ENCODE results near the gene SLC1A7. TPM values are rescaled to one million over a fixed set of nuclear protein-coding genes. Genes with fewer than 3 reads are reported as not detected.

Gene SLC1A7
- total RNA-seq, 6 experiments from 2014 or later = 0.09 TPM; not detected in 5

DNA sequence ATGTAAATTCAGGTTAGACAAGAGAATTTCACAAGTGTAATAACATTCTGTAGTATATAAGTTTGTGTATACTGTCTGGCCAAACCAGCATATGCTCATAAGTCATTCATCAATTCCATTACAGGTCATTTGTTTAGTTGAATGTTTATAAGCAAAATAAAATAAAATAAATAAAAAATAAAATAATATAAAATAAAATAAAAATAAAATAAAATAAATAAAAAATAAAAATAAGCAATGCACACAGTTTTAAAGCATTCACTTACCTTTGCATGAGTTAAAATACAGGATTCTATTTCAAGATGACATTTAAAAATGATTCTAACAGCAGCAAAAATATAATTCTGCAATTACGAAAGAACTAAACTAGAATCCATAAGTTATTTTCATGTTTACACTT is 70.5 kb downstream of the SLC1A7 start:
- Mint-ChIP-seq H3K36me3 (ENCODE audit: low read depth) (no peaks in the 10 kb centered on the region), H3K9me3 (no peaks in the 10 kb centered on the region), H3K27me3 (ENCODE audit: insufficient read depth) (peaks cover 12% of the 10 kb centered on the region; the same call in 1 of the 2 replicates), H3K4me1 (ENCODE audit: low read depth) (no peaks in the 10 kb centered on the region), H3K27ac (no peak overlapping the region), H3K4me3 (no peak overlapping the region)
- DNase-seq = no peak
- TF ChIP-seq, protein P1, sequence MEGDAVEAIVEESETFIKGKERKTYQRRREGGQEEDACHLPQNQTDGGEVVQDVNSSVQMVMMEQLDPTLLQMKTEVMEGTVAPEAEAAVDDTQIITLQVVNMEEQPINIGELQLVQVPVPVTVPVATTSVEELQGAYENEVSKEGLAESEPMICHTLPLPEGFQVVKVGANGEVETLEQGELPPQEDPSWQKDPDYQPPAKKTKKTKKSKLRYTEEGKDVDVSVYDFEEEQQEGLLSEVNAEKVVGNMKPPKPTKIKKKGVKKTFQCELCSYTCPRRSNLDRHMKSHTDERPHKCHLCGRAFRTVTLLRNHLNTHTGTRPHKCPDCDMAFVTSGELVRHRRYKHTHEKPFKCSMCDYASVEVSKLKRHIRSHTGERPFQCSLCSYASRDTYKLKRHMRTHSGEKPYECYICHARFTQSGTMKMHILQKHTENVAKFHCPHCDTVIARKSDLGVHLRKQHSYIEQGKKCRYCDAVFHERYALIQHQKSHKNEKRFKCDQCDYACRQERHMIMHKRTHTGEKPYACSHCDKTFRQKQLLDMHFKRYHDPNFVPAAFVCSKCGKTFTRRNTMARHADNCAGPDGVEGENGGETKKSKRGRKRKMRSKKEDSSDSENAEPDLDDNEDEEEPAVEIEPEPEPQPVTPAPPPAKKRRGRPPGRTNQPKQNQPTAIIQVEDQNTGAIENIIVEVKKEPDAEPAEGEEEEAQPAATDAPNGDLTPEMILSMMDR (IDR thresholded peaks at IDR 0.05) = no peak

DNA sequence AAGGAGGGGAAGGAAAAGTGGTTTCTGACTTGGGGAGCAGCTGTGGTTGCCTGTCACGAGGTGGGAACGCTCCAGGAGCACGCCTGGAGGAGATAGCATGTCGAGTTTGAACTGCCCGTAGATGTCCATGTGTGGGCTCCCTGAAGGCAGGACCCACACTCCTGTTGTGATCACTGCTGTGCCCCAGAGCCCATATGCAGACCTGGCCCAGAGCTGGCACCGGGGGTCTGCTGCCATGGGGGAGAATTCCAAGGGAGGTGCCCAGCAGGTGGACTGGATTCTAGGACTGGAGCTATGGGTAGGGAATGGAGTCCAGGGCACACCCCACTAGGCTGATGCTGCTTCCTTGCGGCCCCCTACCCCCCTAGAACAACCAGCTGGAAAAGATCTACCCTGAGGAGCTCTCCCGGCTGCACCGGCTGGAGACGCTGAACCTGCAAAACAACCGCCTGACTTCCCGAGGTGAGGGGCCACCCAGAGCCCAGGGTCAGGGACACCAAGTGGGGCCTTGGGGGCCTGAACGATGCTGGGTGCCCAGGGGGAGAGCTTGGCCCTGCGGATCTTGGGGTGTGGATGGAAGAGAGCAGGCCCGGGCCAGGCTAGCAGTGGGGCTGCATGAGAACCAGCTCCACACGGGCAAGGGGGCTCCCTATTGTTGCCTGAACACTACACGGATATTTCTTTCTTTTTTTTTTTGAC is 71.1 kb downstream of the SLC1A7 start:
- Mint-ChIP-seq H3K4me3 (no peak overlapping the region), H3K4me1 (ENCODE audit: low read depth) (peaks cover 5% of the 10 kb centered on the region; the same call in 1 of the 2 replicates), H3K36me3 (ENCODE audit: low read depth) (no peaks in the 10 kb centered on the region), H3K27me3 (ENCODE audit: insufficient read depth) (peaks cover 12% of the 10 kb centered on the region; the same call in 1 of the 2 replicates), H3K27ac (no peak overlapping the region), H3K9me3 (no peaks in the 10 kb centered on the region)
- TF ChIP-seq, protein P1 (IDR thresholded peaks at IDR 0.05) = no peak
- DNase-seq = no peak

DNA sequence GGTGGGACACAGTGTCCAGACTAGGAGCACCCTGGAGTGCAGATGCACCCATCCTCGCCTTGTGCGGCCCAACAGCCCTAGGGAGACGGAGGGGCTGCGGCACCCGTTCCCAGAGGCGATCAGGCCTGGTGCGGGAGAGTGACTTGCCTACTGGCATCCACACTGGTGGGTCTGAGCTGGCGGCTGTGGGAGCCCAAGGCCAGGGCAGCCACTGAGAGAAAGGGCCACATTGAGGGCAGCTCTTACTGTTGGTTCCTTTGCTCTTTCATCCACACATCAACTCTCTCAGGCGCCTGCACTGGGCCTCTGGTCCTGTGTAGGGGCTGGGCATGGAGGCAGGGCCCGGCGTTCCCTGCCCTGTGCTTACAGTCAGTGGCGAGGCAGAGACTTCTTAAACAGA is 71.8 kb downstream of the SLC1A7 start:
- Mint-ChIP-seq H3K27me3 (ENCODE audit: insufficient read depth) (peaks cover 12% of the 10 kb centered on the region; the same call in 1 of the 2 replicates), H3K9me3 (no peaks in the 10 kb centered on the region), H3K36me3 (ENCODE audit: low read depth) (no peaks in the 10 kb centered on the region), H3K4me3 (no peak overlapping the region), H3K4me1 (ENCODE audit: low read depth) (peaks cover 6% of the 10 kb centered on the region; the same call in 1 of the 2 replicates), H3K27ac (no peak overlapping the region)
- no peak for DNase-seq
- TF ChIP-seq, protein P1 (IDR thresholded peaks at IDR 0.05) = no peak

DNA sequence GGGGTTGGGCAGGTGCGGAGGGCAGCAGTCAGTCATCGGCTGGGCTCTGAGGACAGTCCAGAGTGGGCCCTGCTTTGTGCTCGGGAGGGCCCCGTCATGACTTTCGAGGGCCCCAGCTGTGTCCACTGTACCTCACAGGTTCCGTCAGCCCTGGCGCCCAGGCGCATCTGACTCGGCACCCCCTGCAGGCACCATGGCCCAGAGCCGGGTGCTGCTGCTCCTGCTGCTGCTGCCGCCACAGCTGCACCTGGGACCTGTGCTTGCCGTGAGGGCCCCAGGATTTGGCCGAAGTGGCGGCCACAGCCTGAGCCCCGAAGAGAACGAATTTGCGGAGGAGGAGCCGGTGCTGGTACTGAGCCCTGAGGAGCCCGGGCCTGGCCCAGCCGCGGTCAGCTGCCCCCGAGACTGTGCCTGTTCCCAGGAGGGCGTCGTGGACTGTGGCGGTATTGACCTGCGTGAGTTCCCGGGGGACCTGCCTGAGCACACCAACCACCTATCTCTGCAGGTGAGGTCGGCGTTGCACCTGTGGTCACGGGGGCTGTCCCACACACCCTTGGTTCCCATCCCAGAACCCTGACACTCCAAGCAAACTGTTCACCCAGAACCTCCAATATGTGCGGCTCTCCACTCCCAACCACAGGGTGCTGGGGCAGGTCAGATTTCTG is 72.6 kb downstream of the SLC1A7 start:
- TF ChIP-seq, protein P1 (IDR thresholded peaks at IDR 0.05) = no peak
- no peak overlapping the region for H3K27ac Mint-ChIP-seq
- H3K36me3 Mint-ChIP-seq (ENCODE audit: low read depth) = no peaks in the 10 kb centered on the region
- H3K4me3 Mint-ChIP-seq = no peak overlapping the region
- DNase-seq = no peak
- no peaks in the 10 kb centered on the region for H3K9me3 Mint-ChIP-seq
- peaks cover 6% of the 10 kb centered on the region; the same call in 1 of the 2 replicates for H3K27me3 Mint-ChIP-seq (ENCODE audit: insufficient read depth)
- H3K4me1 Mint-ChIP-seq (ENCODE audit: low read depth) = peaks cover 6% of the 10 kb centered on the region; the same call in 1 of the 2 replicates

DNA sequence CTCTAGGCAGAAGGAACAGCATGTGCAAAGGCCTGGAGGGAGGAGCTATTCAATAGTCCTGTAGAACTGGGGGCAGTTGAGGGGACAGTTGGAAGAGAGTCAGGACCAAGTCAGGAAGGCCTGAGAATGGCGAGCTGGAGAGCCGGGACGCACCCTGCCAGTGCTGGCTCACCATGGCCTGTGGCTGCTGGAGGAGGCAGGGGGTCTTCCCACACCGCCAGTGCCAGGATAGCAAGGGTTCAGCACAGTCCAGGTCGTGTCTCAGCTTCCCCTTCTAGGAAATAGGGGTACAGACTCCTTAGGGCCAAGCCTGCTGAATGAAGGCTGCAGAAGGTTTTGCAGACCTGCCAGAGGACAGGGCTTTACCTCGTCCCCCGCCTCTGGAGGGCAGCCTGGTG is 73.2 kb downstream of the SLC1A7 start:
- Mint-ChIP-seq H3K36me3 (ENCODE audit: low read depth) (no peaks in the 10 kb centered on the region), H3K27ac (no peak overlapping the region), H3K27me3 (ENCODE audit: insufficient read depth) (peaks cover 6% of the 10 kb centered on the region; the same call in 1 of the 2 replicates), H3K4me3 (no peak overlapping the region), H3K4me1 (ENCODE audit: low read depth) (peaks cover 6% of the 10 kb centered on the region; the same call in 1 of the 2 replicates), H3K9me3 (no peaks in the 10 kb centered on the region)
- TF ChIP-seq, protein P1 (IDR thresholded peaks at IDR 0.05) = no peak
- no peak for DNase-seq
